Measurements from ENCODE around the gene CD80.

CD80 gene

DNA sequence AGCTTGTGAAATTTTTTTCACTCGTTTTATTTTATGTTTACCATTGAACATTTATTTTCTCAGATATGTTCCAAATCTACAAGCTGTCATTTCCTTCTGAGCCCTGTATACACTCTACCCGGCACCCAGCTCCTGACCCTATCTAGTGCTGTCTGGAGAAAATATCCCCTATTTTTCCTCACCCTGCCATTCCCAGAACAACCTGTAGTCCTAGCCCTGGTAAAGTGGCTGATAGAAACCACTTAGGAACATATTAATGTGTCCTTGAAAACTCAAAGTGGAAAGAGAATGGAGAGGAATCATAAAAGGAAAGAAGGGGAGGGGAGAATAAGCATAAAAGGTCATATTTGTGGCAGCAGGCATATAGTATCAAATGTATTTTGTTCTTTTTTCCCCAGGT, 69.3 kb downstream of the CD80 start:
- DNase-seq, result no peak

GRCh38 chr3:119485563-119485962, 73.9 kb downstream of the CD80 start:
- no peak for DNase-seq

DNA sequence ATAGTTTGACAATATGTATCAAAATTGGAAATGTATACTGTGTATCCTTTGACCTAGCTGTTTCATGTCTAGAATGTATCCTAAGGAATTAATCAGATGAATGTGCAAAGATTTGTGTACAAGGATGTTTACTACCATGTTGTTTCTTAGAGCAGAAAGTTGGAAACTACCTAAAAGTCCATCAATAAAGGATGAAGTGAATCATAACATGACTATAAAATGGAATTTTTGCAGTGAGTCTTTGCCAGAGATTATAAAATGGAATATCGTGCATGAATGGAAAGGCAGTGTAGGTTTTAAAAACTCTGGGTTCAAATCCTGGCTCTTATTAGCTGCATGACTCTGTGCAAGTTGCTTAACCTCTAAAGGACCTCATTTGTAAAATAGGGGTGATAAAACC, 76.3 kb downstream of the CD80 start:
- no peak for DNase-seq

GRCh38 chr3:119481079-119481478, 78.3 kb downstream of the CD80 start:
- no peak for DNase-seq

All from NCI-H1417 treated with DMSO at 0.1 percent for 48 hours (cell line).